ENCODE measurements around the gene SLC1A1.
A peak's percentile ranks its signal among the peaks of the same experiment; 100 is the strongest.

Gene SLC1A1

DNA sequence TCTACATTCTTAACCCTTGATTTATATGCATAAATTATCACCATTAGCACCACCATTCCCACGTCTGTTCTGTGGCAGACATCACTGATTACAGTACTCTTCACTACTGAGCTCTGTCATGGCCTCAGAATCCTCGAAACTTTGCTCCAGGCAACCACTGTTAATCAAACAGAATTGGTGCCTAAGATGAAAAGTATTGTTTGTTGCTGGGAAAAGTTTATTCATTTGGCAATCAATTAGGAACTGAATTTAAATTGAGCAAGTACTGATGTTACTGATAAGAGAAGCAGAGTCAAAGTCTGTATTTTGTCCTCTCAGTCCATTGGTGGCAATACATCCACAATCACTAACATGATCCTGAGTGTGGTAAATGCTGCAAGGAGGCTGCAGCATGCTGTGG is 12.8 kb downstream of the SLC1A1 start:
- H3K9me3 ChIP-seq (ENCODE audit: control insufficient read depth, insufficient read depth, low read length) = no peaks in the 10 kb centered on the region
- whole genome bisulfite sequencing (ENCODE audit: insufficient coverage, insufficient read length) = no CpG with 5 or more reads among the region's 2 CpGs
- H3K4me3 ChIP-seq (ENCODE audit: low read length) = no peak overlapping the region
- DNase-seq (ENCODE audit: low read depth, low spot score) = no peak
- H3K36me3 ChIP-seq (ENCODE audit: control insufficient read depth, insufficient read depth, low read length) = no peaks in the 10 kb centered on the region
- no peak overlapping the region for H3K27ac ChIP-seq (ENCODE audit: low read length)
- H3K4me1 ChIP-seq (ENCODE audit: control insufficient read depth, insufficient read depth, low read length) = no peaks in the 10 kb centered on the region; the same call in 1 of the 2 replicates
- H3K27me3 ChIP-seq (ENCODE audit: control insufficient read depth, insufficient read depth, low read length) = no peaks in the 10 kb centered on the region

DNA sequence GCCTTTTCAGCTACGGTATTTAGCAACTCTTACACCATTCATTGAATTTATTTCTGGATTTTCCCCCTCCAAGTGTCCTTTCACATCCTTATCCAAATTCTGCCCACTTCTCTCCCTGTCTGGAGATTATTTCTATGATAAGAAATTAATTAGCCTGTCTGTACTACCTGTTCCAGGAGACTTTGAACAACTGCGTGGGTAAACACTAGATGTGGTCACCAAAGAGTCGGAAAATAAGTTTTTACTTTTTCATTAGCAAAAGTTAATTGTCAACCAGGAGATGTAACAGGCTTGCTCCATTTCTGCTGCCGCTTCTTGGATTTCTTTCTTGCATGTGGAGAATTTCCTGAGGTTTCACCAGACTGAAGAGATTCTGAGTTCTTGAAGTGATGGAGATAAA is 14.0 kb downstream of the SLC1A1 start:
- no CpG with 5 or more reads among the region's 4 CpGs for WGBS (ENCODE audit: insufficient coverage, insufficient read length)
- H3K4me1 ChIP-seq (ENCODE audit: control insufficient read depth, insufficient read depth, low read length) = no peaks in the 10 kb centered on the region; the same call in 1 of the 2 replicates
- H3K27me3 ChIP-seq (ENCODE audit: control insufficient read depth, insufficient read depth, low read length) = no peaks in the 10 kb centered on the region
- H3K27ac ChIP-seq (ENCODE audit: low read length) = no peak overlapping the region
- no peak overlapping the region for H3K4me3 ChIP-seq (ENCODE audit: low read length)
- H3K36me3 ChIP-seq (ENCODE audit: control insufficient read depth, insufficient read depth, low read length) = no peaks in the 10 kb centered on the region
- H3K9me3 ChIP-seq (ENCODE audit: control insufficient read depth, insufficient read depth, low read length) = no peaks in the 10 kb centered on the region
- no peak for DNase-seq (ENCODE audit: low read depth, low spot score)

DNA sequence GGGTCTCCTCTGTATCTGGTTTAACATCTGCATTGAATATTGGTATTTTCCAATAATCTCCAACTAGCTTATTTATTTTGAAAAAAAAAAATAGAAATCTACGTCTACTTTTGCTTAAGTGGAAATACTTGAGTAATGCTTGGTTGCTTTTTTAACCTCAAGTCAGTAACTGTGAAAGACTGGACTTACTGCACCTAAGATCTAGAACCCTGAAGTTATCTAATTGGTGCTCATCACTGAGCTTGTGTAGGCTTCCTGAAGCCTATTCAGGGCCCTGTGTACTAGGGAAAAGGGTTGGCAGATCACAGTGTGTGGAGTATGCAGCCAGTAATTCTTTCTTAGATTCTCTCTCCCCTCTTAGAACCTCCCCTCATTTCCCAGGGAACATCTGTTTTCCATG is 16.2 kb downstream of the SLC1A1 start:
- H3K4me1 ChIP-seq (ENCODE audit: control insufficient read depth, insufficient read depth, low read length) = no peaks in the 10 kb centered on the region
- DNase-seq (ENCODE audit: low read depth, low spot score) = no peak
- H3K36me3 ChIP-seq (ENCODE audit: control insufficient read depth, insufficient read depth, low read length) = no peaks in the 10 kb centered on the region
- WGBS (ENCODE audit: insufficient coverage, insufficient read length) = no CpG with 5 or more reads among the region's 1 CpG
- H3K9me3 ChIP-seq (ENCODE audit: control insufficient read depth, insufficient read depth, low read length) = no peaks in the 10 kb centered on the region
- no peaks in the 10 kb centered on the region for H3K27me3 ChIP-seq (ENCODE audit: control insufficient read depth, insufficient read depth, low read length)
- no peak overlapping the region for H3K27ac ChIP-seq (ENCODE audit: low read length)
- H3K4me3 ChIP-seq (ENCODE audit: low read length) = no peak overlapping the region

- Histone ChIP-seq H3K9me3 (ENCODE audit: control insufficient read depth, insufficient read depth, low read length) (no peaks in the 10 kb centered on the region), H3K4me3 (ENCODE audit: low read length) (no peak overlapping the region), H3K27me3 (ENCODE audit: control insufficient read depth, insufficient read depth, low read length) (no peaks in the 10 kb centered on the region), H3K27ac (ENCODE audit: low read length) (no peak overlapping the region), H3K4me1 (ENCODE audit: control insufficient read depth, insufficient read depth, low read length) (no peaks in the 10 kb centered on the region), H3K36me3 (ENCODE audit: control insufficient read depth, insufficient read depth, low read length) (no peaks in the 10 kb centered on the region)
- WGBS (ENCODE audit: insufficient coverage, insufficient read length) = no CpG with 5 or more reads among the region's 9 CpGs
- DNase-seq (ENCODE audit: low read depth, low spot score) = no peak
Observed at GRCh38 chr9:4507306-4508130, 17.2 kb downstream of the SLC1A1 start.

GRCh38 chr9:4508246-4508906 is 18.1 kb downstream of the SLC1A1 start:
- H3K4me1 ChIP-seq (ENCODE audit: control insufficient read depth, insufficient read depth, low read length) = no peaks in the 10 kb centered on the region
- no peak overlapping the region for H3K27ac ChIP-seq (ENCODE audit: low read length)
- no peaks in the 10 kb centered on the region for H3K27me3 ChIP-seq (ENCODE audit: control insufficient read depth, insufficient read depth, low read length)
- no peak overlapping the region for H3K4me3 ChIP-seq (ENCODE audit: low read length)
- no peaks in the 10 kb centered on the region for H3K9me3 ChIP-seq (ENCODE audit: control insufficient read depth, insufficient read depth, low read length)
- WGBS (ENCODE audit: insufficient coverage, insufficient read length) = no CpG with 5 or more reads among the region's 7 CpGs
- H3K36me3 ChIP-seq (ENCODE audit: control insufficient read depth, insufficient read depth, low read length) = no peaks in the 10 kb centered on the region
- no peak for DNase-seq (ENCODE audit: low read depth, low spot score)

- Histone ChIP-seq H3K27me3 (ENCODE audit: control insufficient read depth, insufficient read depth, low read length) (no peaks in the 10 kb centered on the region), H3K4me1 (ENCODE audit: control insufficient read depth, insufficient read depth, low read length) (peaks cover under 1% of the 10 kb centered on the region; the same call in 1 of the 2 replicates), H3K9me3 (ENCODE audit: control insufficient read depth, insufficient read depth, low read length) (no peaks in the 10 kb centered on the region), H3K4me3 (ENCODE audit: low read length) (no peak overlapping the region), H3K36me3 (ENCODE audit: control insufficient read depth, insufficient read depth, low read length) (no peaks in the 10 kb centered on the region), H3K27ac (ENCODE audit: low read length) (no peak overlapping the region)
- DNase-seq (ENCODE audit: low read depth, low spot score) = no peak
- no CpG with 5 or more reads among the region's 3 CpGs for WGBS (ENCODE audit: insufficient coverage, insufficient read length)
Observed at GRCh38 chr9:4508907-4509589, 18.8 kb downstream of the SLC1A1 start.

DNA sequence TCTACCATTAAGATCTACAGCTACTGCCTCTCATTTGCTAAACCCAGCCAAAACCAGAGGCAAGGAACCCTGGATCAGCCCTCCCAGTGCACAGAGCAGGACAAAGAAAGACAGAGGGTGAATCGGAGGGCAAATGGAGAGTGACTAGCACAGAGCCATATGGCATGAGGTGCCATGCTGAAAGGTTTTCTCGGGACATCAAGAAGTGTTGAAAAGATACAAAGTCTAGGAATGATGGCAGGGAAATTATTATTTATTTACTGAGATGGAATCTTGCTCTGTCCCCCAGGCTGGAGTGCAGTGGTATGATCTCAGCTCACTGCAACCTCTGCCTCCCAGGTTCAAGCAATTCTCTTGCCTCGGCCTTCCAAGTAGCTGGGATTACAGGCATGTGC is 19.3 kb downstream of the SLC1A1 start:
- DNase-seq (ENCODE audit: low read depth, low spot score) = no peak
- Histone ChIP-seq H3K4me1 (ENCODE audit: control insufficient read depth, insufficient read depth, low read length) (peaks cover 1% of the 10 kb centered on the region; the same call in 1 of the 2 replicates), H3K4me3 (ENCODE audit: low read length) (no peak overlapping the region), H3K9me3 (ENCODE audit: control insufficient read depth, insufficient read depth, low read length) (no peaks in the 10 kb centered on the region), H3K36me3 (ENCODE audit: control insufficient read depth, insufficient read depth, low read length) (no peaks in the 10 kb centered on the region), H3K27me3 (ENCODE audit: control insufficient read depth, insufficient read depth, low read length) (no peaks in the 10 kb centered on the region), H3K27ac (ENCODE audit: low read length) (no peak overlapping the region)
- no CpG with 5 or more reads among the region's 3 CpGs for WGBS (ENCODE audit: insufficient coverage, insufficient read length)

DNA sequence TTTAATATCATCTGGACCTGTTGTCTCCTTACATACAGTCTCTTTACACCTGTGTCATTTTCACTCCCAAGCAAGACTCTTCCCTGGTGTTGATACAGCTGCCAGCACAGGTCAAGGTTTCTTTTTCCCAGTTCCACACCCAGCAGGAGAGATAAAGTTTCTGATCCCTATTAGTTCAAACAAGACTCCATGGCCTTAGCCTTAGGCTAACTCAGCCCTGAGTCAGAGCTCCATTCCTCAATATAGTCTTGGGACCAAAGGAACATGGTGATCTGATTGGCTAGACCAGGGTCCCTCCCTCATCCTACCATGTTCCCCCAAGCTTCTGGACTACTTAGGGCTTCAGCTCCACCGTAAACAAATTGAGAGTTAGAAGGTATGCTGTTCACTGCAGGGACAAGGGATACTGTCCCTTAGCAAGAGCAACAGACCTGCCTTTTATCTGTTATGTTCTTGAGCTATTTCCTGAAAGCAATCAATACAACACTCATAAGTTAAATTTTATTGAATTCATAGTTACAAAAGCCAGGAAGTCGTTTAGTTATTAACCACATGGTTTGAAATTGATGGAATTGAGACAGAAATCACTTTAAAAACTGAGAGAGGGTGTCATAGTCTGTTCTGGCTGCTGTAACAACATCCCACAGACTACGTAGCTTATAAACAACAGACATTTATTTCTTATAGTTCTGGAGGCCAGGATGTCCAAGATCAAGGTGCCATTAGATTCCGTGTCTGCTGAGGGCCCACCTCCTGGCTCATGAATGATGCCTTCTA is 20.5 kb downstream of the SLC1A1 start:
- Histone ChIP-seq H3K27me3 (ENCODE audit: control insufficient read depth, insufficient read depth, low read length) (no peaks in the 10 kb centered on the region), H3K9me3 (ENCODE audit: control insufficient read depth, insufficient read depth, low read length) (no peaks in the 10 kb centered on the region), H3K4me1 (ENCODE audit: control insufficient read depth, insufficient read depth, low read length) (peaks cover 4% of the 10 kb centered on the region; the same call in 1 of the 2 replicates), H3K27ac (ENCODE audit: low read length) (no peak overlapping the region), H3K4me3 (ENCODE audit: low read length) (no peak overlapping the region), H3K36me3 (ENCODE audit: control insufficient read depth, insufficient read depth, low read length) (no peaks in the 10 kb centered on the region)
- DNase-seq (ENCODE audit: low read depth, low spot score) = no peak
- WGBS (ENCODE audit: insufficient coverage, insufficient read length) = no CpG with 5 or more reads among the region's 4 CpGs

DNA sequence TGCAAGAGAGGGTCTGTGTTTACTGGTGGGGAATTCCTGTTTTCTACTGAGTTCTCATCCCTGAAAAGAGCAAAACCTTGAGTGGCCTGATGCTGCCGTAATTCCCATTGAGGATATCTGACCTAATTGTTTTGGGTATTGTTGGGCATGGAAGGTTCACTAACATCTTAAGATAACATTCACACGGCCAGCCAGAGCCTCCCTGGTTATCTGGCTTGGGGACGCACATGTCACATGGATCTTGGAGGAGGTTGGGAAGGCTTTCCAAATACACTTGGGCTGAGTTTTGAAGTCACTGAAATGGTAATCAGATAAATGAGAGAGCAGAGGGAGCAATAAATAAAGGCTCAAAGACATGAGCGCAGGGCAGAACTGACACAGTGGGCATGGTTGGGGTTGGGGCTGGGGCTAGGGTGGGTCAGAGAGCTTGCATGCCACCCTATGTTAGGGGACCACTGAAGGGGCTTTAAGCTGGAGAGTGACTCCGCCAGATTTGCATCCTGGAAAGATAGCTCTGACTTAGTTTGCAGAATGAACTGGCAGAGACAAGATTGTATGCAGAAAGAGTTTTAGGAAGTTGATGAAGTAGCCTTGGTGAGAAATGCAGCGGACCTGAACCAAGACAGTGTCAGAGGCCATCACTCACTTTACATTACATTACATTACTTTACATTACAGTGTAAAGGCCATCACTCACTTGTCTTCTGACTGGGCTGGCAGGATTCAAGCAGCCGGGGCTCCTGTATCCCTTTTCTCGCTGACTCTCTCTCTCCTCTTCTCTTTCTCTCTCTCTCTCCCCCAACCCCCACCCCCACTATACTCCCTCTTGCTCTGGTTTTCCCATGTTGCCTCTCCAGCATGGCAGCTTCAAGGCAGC is 24.2 kb downstream of the SLC1A1 start:
- Histone ChIP-seq H3K4me1 (ENCODE audit: control insufficient read depth, insufficient read depth, low read length) (peaks cover 4% of the 10 kb centered on the region; the same call in 1 of the 2 replicates), H3K27ac (ENCODE audit: low read length) (no peak overlapping the region), H3K36me3 (ENCODE audit: control insufficient read depth, insufficient read depth, low read length) (no peaks in the 10 kb centered on the region), H3K9me3 (ENCODE audit: control insufficient read depth, insufficient read depth, low read length) (no peaks in the 10 kb centered on the region), H3K27me3 (ENCODE audit: control insufficient read depth, insufficient read depth, low read length) (no peaks in the 10 kb centered on the region), H3K4me3 (ENCODE audit: low read length) (no peak overlapping the region)
- peak; percentile 47 for DNase-seq (ENCODE audit: low read depth, low spot score)
- WGBS (ENCODE audit: insufficient coverage, insufficient read length) = no CpG with 5 or more reads among the region's 8 CpGs
